Stimulated activated CD8-positive, alpha-beta memory T cell treated with anti-CD3 and anti-CD28 coated beads, Interleukin-4, amount 100 ng/mL, for 24 hours (primary cell): ENCODE measurements around the gene TECPR1.
"Not testable (repeated sequence)": the region's sequence is repeated elsewhere in the genome, so short reads cannot be mapped to it uniquely, and the experiment has no call there.

ENCODE experiments used
- DNase-seq: peaks from one replicate; pipeline ENCODE4 v3.0.0-alpha.2; 2020; ENCODE audit warnings: low read depth

Gene TECPR1

DNA sequence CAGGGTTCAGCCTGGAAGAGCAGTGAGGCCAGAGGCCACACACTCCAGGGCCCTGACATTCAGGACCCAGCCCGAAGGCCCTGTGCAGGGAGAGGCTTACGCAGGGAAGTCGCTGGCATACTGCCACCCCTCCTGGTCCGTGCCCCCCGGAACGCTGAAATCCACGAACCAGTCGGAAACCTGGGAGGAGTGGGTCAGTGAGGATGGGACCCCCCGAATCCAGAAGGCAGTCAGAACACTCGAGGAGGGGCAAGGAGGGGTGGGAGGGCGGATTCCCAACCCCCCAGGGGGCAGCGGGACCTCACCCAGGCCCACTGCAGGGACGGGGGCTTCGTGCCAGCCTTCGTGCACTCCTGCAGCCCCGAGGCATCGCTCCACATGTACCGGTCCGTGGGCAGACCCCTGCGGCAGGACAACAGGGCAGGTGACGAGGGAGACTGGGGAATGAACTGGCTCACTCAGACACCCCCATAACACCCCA, 27.3 kb downstream of the TECPR1 start:
- no peak for DNase-seq

DNA sequence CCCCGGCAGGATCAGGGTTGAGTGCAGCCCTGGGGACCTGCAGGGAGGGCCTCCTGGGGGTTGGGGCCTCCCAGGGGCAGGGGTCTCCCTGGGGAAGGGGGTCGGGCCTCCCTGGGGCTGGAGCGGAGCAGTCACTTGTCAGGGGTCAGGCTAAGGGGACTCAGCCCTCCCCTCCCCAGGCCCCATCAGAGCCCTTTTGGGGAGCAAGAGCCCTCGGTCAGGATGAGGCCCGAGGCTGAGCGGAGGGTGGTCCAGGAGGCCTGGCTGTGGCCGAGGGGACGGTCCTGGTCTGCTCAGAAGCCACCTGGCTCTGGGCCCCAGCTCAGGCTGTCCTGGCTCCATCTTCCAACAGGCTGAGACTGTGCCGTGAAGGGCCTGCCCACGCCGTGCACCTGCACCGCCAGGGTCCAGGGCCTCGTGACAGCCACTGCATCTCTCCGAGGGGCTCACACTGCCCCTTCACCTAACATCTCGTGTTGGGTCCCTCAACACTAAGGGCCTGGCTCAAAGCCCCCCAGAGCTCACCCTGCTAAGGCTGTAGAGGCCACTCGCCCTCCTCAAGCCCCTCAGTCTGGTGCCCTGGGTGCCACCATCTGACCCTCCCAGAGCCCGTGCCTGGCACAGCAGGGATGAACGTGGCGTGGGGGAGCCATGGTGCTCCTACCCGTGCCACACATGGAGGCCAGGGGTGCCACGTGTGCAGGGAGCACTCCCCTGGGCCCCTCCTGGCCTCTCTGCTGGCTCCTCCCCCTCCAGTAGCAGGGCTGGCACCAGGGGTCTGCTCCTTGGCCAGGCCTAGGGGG, 27.9 kb downstream of the TECPR1 start:
- DNase-seq = no peak

DNA sequence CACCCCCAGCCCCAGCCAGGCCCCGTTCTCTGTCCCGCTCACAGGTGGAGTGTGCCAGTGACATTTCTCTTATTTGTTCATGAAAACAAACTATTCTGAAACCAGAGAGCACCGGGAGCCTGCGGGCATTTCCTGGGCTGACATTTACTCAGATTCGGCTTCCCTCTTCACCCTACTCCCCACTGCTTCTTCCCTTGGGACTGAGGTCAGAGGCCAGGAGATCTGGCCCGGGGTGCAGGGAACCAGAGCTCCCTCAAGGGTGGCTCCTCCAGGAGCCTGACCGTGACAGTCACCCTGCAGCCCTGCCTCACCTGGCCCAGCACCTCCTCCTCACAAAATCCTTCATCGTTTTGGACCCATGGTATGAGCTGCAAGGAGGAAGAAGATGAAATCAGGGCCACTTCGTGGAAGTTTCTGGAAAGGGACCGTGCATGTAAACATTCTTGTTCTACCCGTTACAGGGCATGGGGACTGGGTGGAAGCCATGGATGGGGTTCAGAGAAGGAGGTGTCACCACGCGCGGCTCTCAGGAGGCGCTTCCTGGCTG, 28.6 kb downstream of the TECPR1 start:
- no peak for DNase-seq

DNA sequence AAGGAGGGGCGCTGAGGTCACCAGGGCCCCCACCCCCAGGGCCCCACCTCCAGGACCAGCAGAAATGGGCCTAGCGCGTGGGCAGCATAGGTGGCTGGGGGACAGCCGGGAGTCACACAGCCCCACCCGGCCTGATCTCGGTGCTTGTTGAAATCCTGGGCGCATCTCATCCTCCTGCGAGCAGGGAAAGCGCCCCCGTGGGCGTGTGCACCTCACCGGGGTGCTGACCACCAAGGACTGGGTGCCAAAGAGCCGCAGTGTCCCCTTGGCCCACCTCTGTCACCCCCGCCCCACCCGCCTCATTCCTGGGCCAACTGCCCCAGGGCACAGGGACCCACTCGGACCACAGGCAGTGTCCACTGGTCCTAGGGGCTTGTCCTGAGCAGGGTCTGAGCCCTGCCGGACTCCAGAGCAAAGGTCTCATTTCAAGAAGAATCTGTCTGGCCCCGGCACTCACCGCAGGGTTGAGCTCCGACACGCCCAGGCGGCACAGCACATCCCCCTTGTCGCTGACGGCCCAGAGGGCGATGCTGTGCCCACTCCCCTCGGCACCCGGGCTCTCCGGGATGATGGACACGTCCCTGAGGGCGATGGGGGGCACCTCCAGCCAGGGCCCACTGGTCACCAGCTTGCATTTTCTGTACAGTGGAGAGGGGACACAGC, 29.4 kb downstream of the TECPR1 start:
- no peak for DNase-seq

DNA sequence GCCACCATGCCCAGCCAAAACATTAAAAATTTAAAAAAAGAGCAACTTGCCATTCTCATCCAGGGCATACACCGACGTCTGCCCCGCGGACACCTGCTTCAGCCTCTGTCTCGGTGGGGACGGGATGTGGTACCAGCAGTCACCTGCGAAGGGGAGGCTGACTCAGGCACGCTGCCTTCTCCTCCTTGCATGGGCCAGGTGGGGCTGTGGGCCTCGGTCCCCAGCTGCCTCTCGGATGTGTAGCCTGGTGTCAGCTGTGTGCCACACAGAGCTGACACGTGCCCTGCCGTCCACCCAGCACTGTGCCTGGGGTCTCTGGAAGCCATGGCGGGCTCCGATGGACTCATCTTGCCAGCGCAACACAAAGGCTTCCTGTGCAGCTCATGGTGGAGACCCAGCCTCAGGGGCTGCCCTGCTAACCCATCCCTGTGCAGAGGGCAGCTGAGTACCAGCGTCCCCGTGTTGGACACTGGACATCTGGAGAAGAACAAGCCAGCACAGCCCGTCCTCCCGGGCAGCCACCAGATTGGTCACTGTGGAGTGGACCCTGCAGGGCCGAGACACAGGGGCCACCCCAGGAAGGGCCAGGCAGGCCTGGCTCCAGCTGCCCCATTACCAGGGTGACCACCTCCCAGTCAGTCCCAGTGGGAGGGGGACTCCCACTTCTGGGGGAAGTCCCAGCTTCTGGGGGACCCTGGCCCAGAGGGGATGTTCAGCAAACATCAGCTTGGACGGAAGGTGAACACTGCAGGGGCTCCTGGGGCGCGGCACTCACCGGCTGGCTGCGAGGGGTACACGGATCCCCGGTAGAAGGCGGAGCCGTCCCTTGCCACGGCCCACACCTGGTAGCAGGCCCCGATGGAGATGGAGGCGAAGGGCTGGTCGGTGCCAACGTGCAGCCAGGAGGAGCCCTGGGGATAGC, 30.2 kb downstream of the TECPR1 start:
- DNase-seq = no peak

DNA sequence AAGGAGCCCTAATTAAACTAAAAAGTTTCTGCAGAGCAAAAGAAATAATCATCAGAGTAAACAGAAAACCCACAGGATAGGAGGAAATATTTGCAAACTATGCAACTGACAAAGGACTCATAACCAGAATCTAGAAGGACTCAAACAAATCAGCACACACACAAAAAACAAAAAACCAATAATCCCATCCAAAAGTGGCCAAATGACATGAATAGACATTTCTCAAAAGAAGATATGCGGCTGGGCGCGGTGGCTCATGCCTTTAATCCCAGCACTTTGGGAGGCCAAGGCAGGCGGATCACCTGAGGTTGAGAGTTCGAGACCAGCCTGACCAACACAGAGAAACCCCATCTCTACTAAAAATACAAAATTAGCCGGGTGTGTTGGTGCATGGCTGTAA, 32.6 kb downstream of the TECPR1 start:
- DNase-seq = not testable (repeated sequence)

DNA sequence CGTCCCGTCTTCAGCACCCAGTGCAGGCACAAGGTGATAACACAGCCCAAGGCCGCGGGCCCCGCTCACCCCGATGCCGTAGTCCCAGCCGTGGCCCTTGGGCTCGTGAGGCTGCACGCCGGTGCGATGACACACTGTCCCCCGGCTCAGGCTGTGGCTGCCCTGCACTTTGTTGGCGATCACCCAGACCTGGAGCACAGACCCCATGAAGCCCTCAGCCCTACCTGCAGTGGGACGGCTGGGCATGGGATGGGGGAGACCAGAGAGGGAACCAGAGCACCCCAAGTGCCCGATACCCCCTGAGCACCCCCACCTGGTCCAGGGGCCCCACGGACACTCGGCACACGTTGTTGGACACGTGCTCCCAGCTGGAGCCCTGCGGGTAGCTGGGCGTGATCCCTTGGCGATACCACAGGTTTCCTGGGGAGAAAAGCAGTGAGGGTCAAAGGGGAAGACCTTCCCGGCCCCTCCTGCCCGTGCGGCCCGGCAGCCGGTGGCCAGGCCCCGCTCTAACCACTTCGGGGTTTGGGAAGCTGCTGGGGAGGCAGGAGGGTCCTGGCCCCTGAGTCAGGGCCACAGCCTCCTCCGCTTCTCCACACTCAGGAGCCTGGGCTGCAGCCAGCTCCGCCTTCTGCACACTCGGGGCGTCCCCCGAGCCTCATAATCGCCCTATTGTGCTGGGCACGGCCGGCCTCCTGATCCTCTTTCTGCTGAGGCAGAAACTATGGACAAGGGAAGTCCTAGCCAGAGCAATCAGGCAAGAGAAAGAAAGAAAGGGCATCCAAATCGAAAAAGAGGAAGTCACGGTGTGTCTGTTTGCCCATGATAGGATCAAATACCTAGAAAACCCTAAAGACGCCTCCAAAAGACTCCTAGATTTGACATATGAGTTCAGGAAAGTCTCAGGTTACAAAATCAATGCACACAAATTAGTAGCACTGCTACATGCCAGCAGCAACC, 34.1 kb downstream of the TECPR1 start:
- no peak for DNase-seq

DNA sequence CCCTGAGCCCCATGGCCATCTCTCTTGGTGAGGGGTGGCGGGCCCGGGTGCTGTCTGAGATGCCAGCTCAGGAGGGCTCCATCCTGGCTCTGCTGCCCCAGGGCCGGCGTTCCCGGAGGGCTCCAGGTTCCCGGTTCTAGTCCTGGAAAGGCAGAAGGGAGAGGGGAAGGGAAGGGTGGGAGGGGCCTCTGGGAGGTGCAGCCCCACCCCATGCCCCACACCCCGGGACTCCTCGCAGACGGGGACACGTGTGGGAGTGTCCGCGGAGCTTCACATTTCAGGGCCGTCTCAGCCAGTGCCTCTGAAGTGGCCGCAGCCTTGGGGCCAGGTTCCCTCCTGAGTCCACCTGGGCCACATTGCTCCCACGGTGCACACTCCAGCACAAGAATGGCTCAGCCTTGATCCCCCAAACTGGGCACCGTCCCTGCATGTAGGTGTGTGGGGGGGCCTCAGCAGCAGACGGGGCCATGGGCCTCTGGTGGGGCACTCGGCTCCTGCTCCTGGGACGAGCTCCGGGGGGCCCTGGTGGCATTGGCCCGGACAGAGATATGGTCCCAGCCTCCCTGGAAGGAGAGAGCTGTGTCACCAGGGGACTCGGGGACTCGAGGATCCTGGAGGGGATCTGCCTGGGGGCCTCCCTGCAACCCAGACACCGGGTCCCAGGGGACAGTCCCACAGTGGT, 35.0 kb downstream of the TECPR1 start:
- DNase-seq = no peak

DNA sequence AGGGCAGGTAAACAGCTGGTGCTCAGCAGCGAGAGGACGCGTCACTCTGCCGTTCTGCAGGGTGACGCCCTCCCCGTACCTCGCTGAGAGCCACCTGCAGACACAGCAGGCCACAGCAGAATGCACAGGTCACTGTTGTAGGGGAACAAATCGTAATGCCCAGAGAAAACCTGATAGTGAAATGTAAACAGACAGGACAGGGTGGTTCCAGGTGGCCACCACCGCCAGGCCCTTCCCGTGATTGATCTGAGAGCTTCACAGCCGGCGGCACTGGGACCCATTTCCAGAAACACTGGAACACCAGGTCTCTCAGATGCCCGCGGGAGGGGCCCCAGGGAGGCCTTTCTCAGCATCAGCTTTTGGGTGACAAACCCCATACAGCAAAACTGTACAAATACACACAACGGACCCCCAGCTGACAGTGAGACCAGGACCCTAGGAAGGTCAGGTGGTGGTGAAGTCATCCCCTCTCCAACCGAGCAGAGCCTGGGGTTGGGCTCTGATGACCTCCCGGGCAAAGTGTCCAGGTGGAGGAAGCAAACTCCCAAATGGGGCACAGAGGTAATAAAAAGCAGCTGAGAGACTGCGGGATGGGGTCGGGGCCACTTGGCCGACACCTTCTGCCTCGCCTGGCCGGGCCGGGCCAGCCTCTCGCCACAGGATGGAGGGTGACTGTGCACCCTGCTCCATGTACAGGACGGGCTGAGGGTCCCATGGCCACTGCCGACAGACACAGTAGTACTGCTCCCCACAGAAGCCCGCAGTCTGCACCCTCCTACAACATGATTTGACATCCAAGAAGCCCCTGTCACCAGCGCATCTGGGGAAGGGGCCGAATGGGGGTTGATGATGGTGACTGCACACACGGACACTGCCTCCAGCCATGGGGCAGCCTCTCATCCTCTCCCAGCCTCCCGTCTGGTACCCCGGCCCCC, 36.2 kb downstream of the TECPR1 start:
- no peak for DNase-seq

DNA sequence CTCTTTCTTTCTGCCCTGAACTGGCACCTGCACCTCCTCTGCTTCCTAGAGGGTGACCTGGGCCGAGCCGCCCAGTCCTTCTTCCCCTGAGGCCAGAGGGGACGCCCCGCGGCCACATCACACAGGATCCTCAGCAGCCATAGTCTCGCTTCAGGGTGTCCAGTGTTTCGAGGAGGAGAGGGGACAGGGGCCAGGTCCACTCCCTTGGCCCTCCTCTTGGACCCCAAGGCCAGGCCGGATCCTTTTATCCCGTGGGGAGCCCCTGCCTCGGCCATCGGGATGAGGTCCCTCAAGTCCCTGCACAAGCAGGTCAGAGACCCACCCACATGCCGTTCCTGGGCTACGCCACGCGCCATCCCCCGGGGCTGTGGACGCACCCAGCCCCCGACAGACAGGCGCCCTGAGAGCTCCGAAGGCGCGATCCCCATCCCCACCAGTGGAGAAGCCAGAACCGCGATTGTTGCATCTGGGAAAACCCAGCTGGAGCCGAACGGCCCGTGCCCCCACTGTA, 37.2 kb downstream of the TECPR1 start:
- DNase-seq = no peak

DNA sequence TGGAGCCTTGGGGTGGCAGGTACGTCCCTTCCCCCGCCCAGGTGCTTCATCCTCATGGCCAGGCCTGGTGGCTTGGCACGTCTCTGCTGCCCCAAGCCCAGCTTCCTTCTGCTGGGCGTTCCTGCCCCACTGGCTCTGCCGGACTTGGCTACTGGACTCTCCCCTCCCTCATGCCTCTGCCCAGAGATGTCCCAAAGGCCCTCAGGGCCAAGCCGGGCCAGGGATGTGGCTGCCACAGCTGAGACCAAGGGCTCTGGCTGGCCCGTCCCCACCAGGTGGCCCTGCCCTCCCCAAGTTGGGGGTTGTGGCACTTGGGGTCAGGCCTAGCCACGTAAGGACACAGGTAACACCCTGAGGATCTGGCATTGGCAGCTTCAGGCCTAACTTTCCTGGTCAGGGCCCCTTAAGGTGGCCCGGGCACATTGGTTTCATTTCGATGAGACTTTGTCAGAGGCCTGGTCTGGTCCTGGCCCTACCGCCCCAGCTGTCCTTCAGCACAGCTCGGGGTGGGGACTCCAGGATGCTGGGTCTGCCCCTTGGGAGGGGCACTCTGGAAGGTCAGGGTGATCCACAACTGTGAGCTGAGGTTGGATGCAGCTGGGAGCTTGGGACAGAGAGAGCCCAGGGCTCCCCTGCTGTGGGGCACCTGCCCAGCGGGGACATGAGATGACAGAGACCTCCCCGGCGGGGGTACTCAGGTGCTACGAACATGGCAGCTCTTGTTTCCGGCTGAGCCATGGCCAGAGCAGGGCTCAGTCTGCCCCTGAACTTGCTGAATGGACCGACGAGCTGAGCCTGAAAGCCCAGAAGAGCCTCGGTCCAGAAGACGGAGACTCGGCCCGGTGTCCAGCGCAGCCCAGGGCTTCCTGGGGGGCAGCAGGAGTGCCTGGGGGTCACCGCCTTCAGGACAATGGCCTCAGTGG, 37.9 kb downstream of the TECPR1 start:
- no peak for DNase-seq

DNA sequence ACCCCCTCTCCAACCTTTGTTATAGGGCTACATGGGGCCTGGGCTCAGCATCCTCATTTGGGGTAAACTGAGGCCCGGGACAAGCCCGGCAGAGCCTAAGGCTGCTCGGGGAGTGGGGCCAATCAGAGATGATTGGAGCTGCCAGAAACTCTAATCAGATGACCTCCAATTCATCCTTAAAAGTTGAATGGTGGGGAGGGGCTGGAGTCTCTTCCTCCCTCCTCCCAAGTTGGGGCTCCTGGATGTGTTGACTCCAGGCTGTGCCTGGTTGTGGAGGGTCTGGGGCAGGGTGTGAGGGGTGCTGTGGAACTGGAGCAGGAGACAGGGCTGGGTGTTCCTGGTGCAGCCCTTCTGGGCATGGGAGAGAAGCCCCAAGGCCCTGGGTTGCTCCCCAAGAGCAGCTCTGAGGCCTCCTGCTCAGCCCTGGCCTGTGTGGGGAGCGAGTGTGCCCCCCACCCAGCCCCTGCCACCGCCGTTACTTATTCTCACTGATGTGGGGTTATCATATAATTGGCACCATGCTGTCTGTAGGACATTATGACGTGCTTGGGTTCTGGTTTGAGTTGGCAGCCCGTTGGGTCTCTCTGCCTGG, 38.6 kb downstream of the TECPR1 start:
- no peak for DNase-seq

DNA sequence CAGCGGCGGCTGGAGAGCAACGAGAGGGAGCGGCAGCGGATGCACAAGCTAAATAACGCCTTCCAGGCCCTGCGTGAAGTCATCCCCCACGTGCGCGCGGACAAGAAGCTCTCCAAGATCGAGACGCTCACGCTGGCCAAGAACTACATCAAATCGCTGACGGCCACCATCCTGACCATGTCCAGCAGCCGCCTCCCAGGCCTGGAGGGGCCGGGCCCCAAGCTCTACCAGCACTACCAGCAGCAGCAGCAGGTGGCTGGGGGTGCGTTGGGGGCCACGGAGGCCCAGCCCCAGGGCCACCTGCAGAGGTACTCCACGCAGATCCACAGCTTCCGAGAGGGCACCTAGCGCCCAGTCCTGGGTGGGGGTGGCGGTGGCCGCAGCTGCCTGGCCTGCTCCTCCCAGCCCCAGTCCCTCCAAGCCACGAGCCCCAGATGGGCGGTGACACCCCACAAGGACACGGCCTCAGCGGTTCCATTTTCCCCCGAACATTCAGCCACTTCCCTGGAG, 39.4 kb downstream of the TECPR1 start:
- DNase-seq = no peak

DNA sequence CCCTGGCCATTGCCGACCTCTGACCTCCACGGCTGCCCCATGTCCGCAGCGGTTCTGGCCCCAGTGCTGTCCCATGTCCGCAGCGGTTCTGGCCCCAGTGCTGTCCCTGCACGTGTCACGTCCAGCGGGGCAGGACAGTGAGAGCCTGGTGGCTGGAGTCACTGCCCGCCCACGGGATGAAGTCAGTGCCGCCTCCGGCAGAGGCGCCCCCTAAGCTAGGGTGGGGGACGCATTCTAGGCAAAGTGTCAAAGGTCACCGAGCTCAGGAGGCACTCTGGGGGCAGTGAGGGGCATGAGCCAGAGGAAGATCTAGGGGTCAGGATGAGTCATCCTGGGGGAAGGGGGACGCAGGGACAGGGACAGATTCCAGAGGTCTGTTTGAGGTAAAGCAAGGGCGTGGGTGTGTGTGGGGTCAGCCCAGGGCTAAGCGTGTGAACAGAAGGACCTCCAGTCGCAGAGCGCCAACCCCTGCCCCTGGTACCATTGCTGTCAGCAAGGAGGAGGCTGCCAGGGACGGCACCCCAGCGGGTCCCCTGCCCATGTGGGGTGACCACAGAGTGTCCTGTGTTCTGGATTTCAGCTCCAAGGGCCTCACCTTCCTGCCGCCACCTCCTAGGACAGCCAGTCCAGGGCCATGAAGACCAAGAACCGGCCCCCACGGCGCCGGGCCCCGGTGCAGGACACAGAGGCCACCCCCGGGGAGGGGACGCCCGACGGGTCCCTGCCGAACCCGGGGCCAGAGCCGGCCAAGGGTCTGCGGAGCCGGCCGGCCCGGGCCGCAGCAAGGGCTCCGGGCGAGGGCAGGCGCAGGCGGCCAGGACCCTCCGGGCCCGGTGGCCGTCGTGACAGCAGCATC, 40.1 kb downstream of the TECPR1 start:
- no peak for DNase-seq

DNA sequence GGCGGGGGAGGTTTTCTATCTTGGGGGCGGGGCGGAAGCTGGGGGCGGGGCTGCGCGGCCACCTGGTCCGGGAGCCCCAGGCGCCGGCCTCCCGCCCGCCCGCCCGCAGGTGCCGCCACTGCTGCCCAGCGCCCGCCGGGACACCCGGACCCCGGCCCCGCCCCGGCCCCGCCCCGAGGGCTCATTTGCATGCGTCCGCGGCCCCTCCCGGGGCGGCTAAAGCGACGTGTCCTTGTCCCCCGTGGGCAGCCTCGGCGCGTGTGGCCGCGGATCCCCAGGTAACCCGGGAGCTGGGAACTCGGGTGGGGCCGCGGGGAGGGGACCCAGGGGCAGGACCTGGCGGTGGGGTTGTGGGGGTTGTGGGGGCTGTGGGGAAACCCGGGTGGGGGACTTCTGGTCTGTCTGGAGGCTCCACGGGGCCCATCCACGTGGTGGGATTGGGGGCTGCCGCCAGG, 40.8 kb downstream of the TECPR1 start, which contains the start of gene BHLHA15:
TSS of gene BHLHA15 (plus strand) at position 219 of the 455 bp plus-strand sequence. CDS start 871 bp downstream, outside the sequence.
- peak; percentile 9 for DNase-seq
